Smooth muscle cell (in vitro differentiated cells): Measurements from ENCODE around the gene GID4. TPM values are rescaled to one million over a fixed set of nuclear protein-coding genes. Genes with fewer than 3 reads are reported as not detected.
A peak's percentile ranks its signal among the peaks of the same experiment; 100 is the strongest.

Experiments used
- DNase-seq: peaks from one replicate; lab custom pipeline; 2025; ENCODE audit not compliant: unreplicated experiment; lab: John Stamatoyannopoulos, UW
- H2AFZ ChIP-seq: fragments of 200-600 bp; sonication (generic); 2 replicates; pipeline ENCODE4 v1.6.0; 2016; ENCODE audit warnings: antibody characterized with exemption, low read depth, mild to moderate bottlenecking
- H3F3A ChIP-seq: fragments of 200-600 bp; sonication (generic); 2 replicates; pipeline ENCODE4 v1.6.0; 2017; ENCODE audit warnings: antibody characterized with exemption, low read depth
- H3K27ac ChIP-seq: fragments of 200-600 bp; sonication (generic); 2 replicates; pipeline ENCODE4 v1.5.1; 2016; ENCODE audit warnings: low read depth, mild to moderate bottlenecking
- H3K27me3 ChIP-seq: fragments of 200-600 bp; sonication (generic); 2 replicates; pipeline ENCODE4 v1.6.1; 2016; ENCODE audit warnings: low read depth, mild to moderate bottlenecking
- H3K36me3 ChIP-seq: fragments of 200-600 bp; sonication (generic); 2 replicates; pipeline ENCODE4 v1.5.1; 2016; ENCODE audit warnings: low read depth
- H3K4me1 ChIP-seq: fragments of 200-600 bp; sonication (generic); 2 replicates; pipeline ENCODE4 v1.5.1; 2016; ENCODE audit warnings: low read depth
- H3K4me2 ChIP-seq: fragments of 200-600 bp; sonication (generic); 2 replicates; pipeline ENCODE4 v1.6.0; 2016; ENCODE audit warnings: mild to moderate bottlenecking
- H3K4me3 ChIP-seq: fragments of 200-600 bp; sonication (generic); 2 replicates; pipeline ENCODE4 v1.5.1; 2016; ENCODE audit warnings: mild to moderate bottlenecking
- H3K79me2 ChIP-seq: fragments of 200-600 bp; sonication (generic); 2 replicates; pipeline ENCODE4 v1.6.0; 2016; ENCODE audit warnings: low read depth, mild to moderate bottlenecking
- H3K9ac ChIP-seq: fragments of 200-600 bp; sonication (generic); 2 replicates; pipeline ENCODE4 v1.6.0; 2016; ENCODE audit warnings: low read depth
- H3K9me3 ChIP-seq: fragments of 200-600 bp; sonication (generic); replicated peaks from 2 replicates; pipeline ENCODE4 v1.5.1; 2016; ENCODE audit warnings: low read depth
- H4K20me1 ChIP-seq: fragments of 200-600 bp; sonication (generic); 2 replicates; pipeline ENCODE4 v1.6.0; 2016; ENCODE audit warnings: low read depth
- CTCF ChIP-seq: fragments of 200-600 bp; sonication (generic); IDR thresholded peaks from 2 replicates; pipeline ENCODE4 v1.5.1; 2017; ENCODE audit warnings: borderline replicate concordance, mild to moderate bottlenecking, antibody characterized with exemption; ENCODE audit not compliant: insufficient read depth, poor library complexity, severe bottlenecking
- WGBS: methylation state at CpG from one replicate; pipeline ENCODE4 v1.1.7; 2016; ENCODE audit warnings: low lambda C conversion rate; 5-methylcytosine and 5-hydroxymethylcytosine counted together
- polyA plus RNA-seq: library from polyadenylated mRNA; unstranded; fragments of >200 nt; fragmentation: Nextera tagmentation; extraction: Ambion mirVana; gene quantifications from 2 replicates; pipeline ENCODE4 v1.2.1, GENCODE V29; 2016
- total RNA-seq: library from RNA; depleted of rRNA; stranded (reverse); fragments of >200 nt; gene quantifications from 2 replicates; pipeline ENCODE4 v1.2.3, GENCODE V29; 2014

The GID4 gene
- total and polyA plus RNA-seq, 2 experiments from 2014 or later = 6.1 to 7.7 TPM

- no peaks in the 10 kb centered on the region for H3K79me2 ChIP-seq
- H2AFZ ChIP-seq = no peak overlapping the region
- no peak overlapping the region for H3K27ac ChIP-seq
- no peak for DNase-seq
- H3K4me3 ChIP-seq = no peak overlapping the region
- 75% methylated on average over 4 of the region's 4 CpGs for WGBS
- no peaks in the 10 kb centered on the region for H3K9me3 ChIP-seq
- no peaks in the 10 kb centered on the region for H3K36me3 ChIP-seq
- TF ChIP-seq CTCF = no peak
- no peak overlapping the region for H3K4me2 ChIP-seq
- no peaks in the 10 kb centered on the region for H3K4me1 ChIP-seq
- H3K27me3 ChIP-seq = no peaks in the 10 kb centered on the region
- H4K20me1 ChIP-seq = no peaks in the 10 kb centered on the region
- H3K9ac ChIP-seq = no peak overlapping the region
- H3F3A ChIP-seq = no peaks in the 10 kb centered on the region
These were observed 40.3 kb downstream of the GID4 start for GRCh38 chr17:18079543-18079942.

GRCh38 chr17:18084256-18084655 lies 45.0 kb downstream of the GID4 start:
- H3K9me3 ChIP-seq = no peaks in the 10 kb centered on the region
- H2AFZ ChIP-seq = no peak overlapping the region
- peaks cover 5% of the 10 kb centered on the region for H3K79me2 ChIP-seq
- no peak for DNase-seq
- peaks cover 7% of the 10 kb centered on the region for H3K4me1 ChIP-seq
- no peak for TF ChIP-seq CTCF
- no peak overlapping the region for H3K4me3 ChIP-seq
- H3K4me2 ChIP-seq = no peak overlapping the region
- H3K9ac ChIP-seq = no peak overlapping the region
- no peaks in the 10 kb centered on the region for H3F3A ChIP-seq
- H3K36me3 ChIP-seq = no peaks in the 10 kb centered on the region
- H3K27me3 ChIP-seq = no peaks in the 10 kb centered on the region
- no peak overlapping the region for H3K27ac ChIP-seq
- H4K20me1 ChIP-seq = no peaks in the 10 kb centered on the region
- WGBS = 90% methylated on average over 4 of the region's 4 CpGs

GRCh38 chr17:18087610-18088491 lies 48.6 kb downstream of the GID4 start, which contains the start of gene DRG2:
Gene DRG2 (plus strand): TSS chr17:18087948. CDS start chr17:18088024, 76 bp downstream.
- peak; percentile 75 for DNase-seq
- WGBS = 3% methylated on average over 52 of the region's 52 CpGs
- Histone ChIP-seq H3K4me3 (peak within 1 kb of the TSS; percentile 84), H3K36me3 (no peaks in the 10 kb centered on the region), H2AFZ (peak within 1 kb of the TSS; percentile 71), H3K4me1 (peaks cover 7% of the 10 kb centered on the region), H3K27me3 (no peaks in the 10 kb centered on the region), H3K27ac (peak within 1 kb of the TSS; percentile 63), H3K9me3 (no peaks in the 10 kb centered on the region), H4K20me1 (no peaks in the 10 kb centered on the region), H3K4me2 (peak within 1 kb of the TSS; percentile 86), H3F3A (no peaks in the 10 kb centered on the region), H3K79me2 (peaks cover 5% of the 10 kb centered on the region), H3K9ac (peak within 1 kb of the TSS; percentile 83)
- TF ChIP-seq CTCF = no peak

GRCh38 chr17:18089613-18090012 lies 50.4 kb downstream of the GID4 start:
- no peak for DNase-seq
- H3K36me3 ChIP-seq = no peaks in the 10 kb centered on the region
- no peak overlapping the region for H2AFZ ChIP-seq
- no peaks in the 10 kb centered on the region for H3F3A ChIP-seq
- no peak for TF ChIP-seq CTCF
- H3K27me3 ChIP-seq = no peaks in the 10 kb centered on the region
- H3K79me2 ChIP-seq = peaks cover 5% of the 10 kb centered on the region
- WGBS = 98% methylated on average over 2 of the region's 2 CpGs
- no peaks in the 10 kb centered on the region for H4K20me1 ChIP-seq
- no peak overlapping the region for H3K9ac ChIP-seq
- H3K4me1 ChIP-seq = peaks cover 7% of the 10 kb centered on the region
- H3K4me2 ChIP-seq = no peak overlapping the region
- no peak overlapping the region for H3K27ac ChIP-seq
- H3K9me3 ChIP-seq = no peaks in the 10 kb centered on the region
- H3K4me3 ChIP-seq = no peak overlapping the region
